B cell (primary cell): Measurements from ENCODE around the gene PYCR2. TPM values are rescaled to one million over a fixed set of nuclear protein-coding genes. Genes with fewer than 3 reads are reported as not detected.

ENCODE experiments used
- ATAC-seq: fragments of 200-7000 bp; cut with Tn5 transposase; one replicate; pipeline ENCODE4 v1.10.0; 2021; ENCODE audit warnings: low read depth, mild to moderate bottlenecking, moderate number of reproducible peaks, moderate library complexity
- CTCF ChIA-PET: fragments of 350-600 bp; sonication (Branson Sonifier 250); formaldehyde crosslinking; loops from one replicate; lab custom pipeline; 2021; ENCODE audit warnings: antibody characterized with exemption, inconsistent platforms; lab: Charles Lee
- POLR2A ChIA-PET: fragments of 350-600 bp; sonication (Branson Sonifier 250); formaldehyde crosslinking; loops from one replicate; lab custom pipeline; 2021; ENCODE audit warnings: antibody characterized with exemption; lab: Charles Lee
- DNase-seq: peaks from one replicate; pipeline ENCODE4 v3.0.0; 2013
- H2AFZ ChIP-seq: 2 replicates; pipeline ENCODE4 v1.6.1; 2012; ENCODE audit warnings: mild to moderate bottlenecking, low read depth, low read length; ENCODE audit not compliant: insufficient read depth, poor library complexity, severe bottlenecking
- H3K27ac ChIP-seq, 2 donors: 1 replicate in 1 of 2; 2 replicates in 1 of 2; pipeline ENCODE4 v1.5.1; 2012 to 2013; ENCODE audit warnings: low read length in 2 of 2, mild to moderate bottlenecking in 2 of 2, moderate library complexity in 1 of 2
- H3K27me3 ChIP-seq, 4 experiments: fragments of 200-600 bp in 1 of 4; sonication (generic) in 1 of 4; replicated peaks in 1 of 4; 1 replicate in 2 of 4; 2 replicates in 2 of 4; pipeline versions ENCODE4 v1.6.1 to v1.7.0; 2013 to 2016; ENCODE audit warnings: low read length in 3 of 4, mild to moderate bottlenecking in 2 of 4, mixed read lengths in 1 of 4, moderate library complexity in 1 of 4; ENCODE audit not compliant: insufficient read depth in 4 of 4, control insufficient read depth in 3 of 4; ENCODE audit errors: control extremely low read depth in 1 of 4
- H3K36me3 ChIP-seq, 2 experiments: replicated peaks in 1 of 2; 1 replicate in 1 of 2; 2 replicates in 1 of 2; pipeline versions ENCODE4 v1.6.1 to v1.7.1; 2013; ENCODE audit warnings: low read length in 1 of 2; ENCODE audit not compliant: insufficient read depth in 2 of 2, control insufficient read depth in 1 of 2; ENCODE audit errors: control extremely low read depth in 1 of 2, extremely low read depth in 1 of 2
- H3K4me1 ChIP-seq, 2 donors: fragments of 200-600 bp in 1 of 2; sonication (generic) in 1 of 2; 1 replicate in 1 of 2; 2 replicates in 1 of 2; pipeline versions ENCODE4 v1.5.1 to v1.6.1; 2013 to 2017; ENCODE audit warnings: low read length in 2 of 2; ENCODE audit not compliant: control insufficient read depth in 2 of 2, insufficient read depth in 2 of 2
- H3K4me2 ChIP-seq: replicated peaks from 2 replicates; pipeline ENCODE3; 2012; ENCODE audit warnings: mild to moderate bottlenecking, low read depth, low read length; ENCODE audit not compliant: poor library complexity, severe bottlenecking
- H3K4me3 ChIP-seq, 5 experiments: fragments of 200-600 bp in 1 of 5; sonication (generic) in 1 of 5; 1 replicate in 3 of 5; 2 replicates in 2 of 5; pipeline versions ENCODE4 v1.5.1 to v1.7.0; 2011 to 2016; ENCODE audit warnings: low read length in 4 of 5, mild to moderate bottlenecking in 4 of 5, low read depth in 2 of 5, control low read depth in 1 of 5, moderate library complexity in 1 of 5; ENCODE audit not compliant: insufficient read depth in 1 of 5; ENCODE audit errors: control extremely low read depth in 1 of 5, extremely low read depth in 1 of 5
- H3K79me2 ChIP-seq: fragments of 200-600 bp; sonication (generic); one replicate; pipeline ENCODE4 v1.6.0; 2016; ENCODE audit warnings: low read length; ENCODE audit not compliant: control insufficient read depth, insufficient read depth
- H3K9ac ChIP-seq: fragments of 200-600 bp; sonication (generic); 2 replicates; pipeline ENCODE4 v1.6.1; 2017; ENCODE audit warnings: mild to moderate bottlenecking, low read length, moderate library complexity
- H3K9me3 ChIP-seq, 3 donors: one replicate each; pipeline versions ENCODE4 v1.6.1 to v1.7.1; 2013; ENCODE audit warnings: low read length in 2 of 3; ENCODE audit not compliant: control insufficient read depth in 2 of 3, insufficient read depth in 1 of 3; ENCODE audit errors: control extremely low read depth in 1 of 3
- H4K20me1 ChIP-seq: 2 replicates; pipeline ENCODE4 v1.6.0; 2012; ENCODE audit warnings: mild to moderate bottlenecking, low read length; ENCODE audit not compliant: insufficient read depth, control insufficient read depth, poor library complexity, severe bottlenecking
- H3K27ac Mint-ChIP-seq: one replicate; pipeline ENCODE4 v1.8.0; 2021; ENCODE audit warnings: mixed read lengths
- H3K27me3 Mint-ChIP-seq: one replicate; pipeline ENCODE4 v1.8.0; 2021; ENCODE audit warnings: mixed read lengths
- H3K4me1 Mint-ChIP-seq: one replicate; pipeline ENCODE4 v1.8.0; 2021; ENCODE audit warnings: mixed read lengths
- H3K4me3 Mint-ChIP-seq: one replicate; pipeline ENCODE4 v1.8.0; 2021; ENCODE audit warnings: mixed read lengths
- H3K9me3 Mint-ChIP-seq: one replicate; pipeline ENCODE4 v1.8.0; 2022; ENCODE audit warnings: mixed read lengths; ENCODE audit not compliant: insufficient read depth
- EZH2 ChIP-seq: IDR thresholded peaks from 2 replicates; pipeline ENCODE4 v1.6.1; 2012; ENCODE audit warnings: borderline replicate concordance, low read depth, mild to moderate bottlenecking, moderate library complexity, low read length; ENCODE audit not compliant: insufficient read depth, poor library complexity, severe bottlenecking
- WGBS: methylation state at CpG from one replicate; pipeline ENCODE4 v1.1.5; 2013; ENCODE audit warnings: missing lambda C conversion rate; ENCODE audit not compliant: insufficient coverage; 5-methylcytosine and 5-hydroxymethylcytosine counted together
- intact Hi-C: fragments of 100-400 bp; cut with micrococcal nuclease; formaldehyde crosslinking; loops from one replicate; pipeline ENCODE4 v1.10.0; 2022
- polyA plus RNA-seq: library from polyadenylated mRNA; depleted of rRNA; stranded (reverse); fragments of >200 nt; gene quantifications from 2 replicates; pipeline ENCODE4 v1.2.3, GENCODE V29; 2012
- total RNA-seq, 2 donors: library from RNA; stranded (reverse); fragments of 120-200 nt in 1 of 2; gene quantifications; 1 replicate in 1 of 2; 2 replicates in 1 of 2; pipeline versions ENCODE4 v1.2.3 to v1.2.4, GENCODE V29; 2013 to 2022
- TF ChIP-seq, protein P1 (sequence below): fragments of 200-600 bp; IDR thresholded peaks from one replicate; pipeline ENCODE4 v1.8.0; 2022; ENCODE audit warnings: antibody characterized with exemption, mild to moderate bottlenecking

PYCR2 gene
- total and polyA plus RNA-seq, 2 donors (not counting 1 experiment from before 2014, with no cell fraction given): 113 to 134 TPM

GRCh38 chr1:225908013-225908640 lies 15.9 kb downstream of the PYCR2 start:
- ATAC-seq (no peak), DNase-seq (no peak)
- ChIA-PET CTCF (interaction anchor here (3.2 to 4.2 kb wide), 2 partner anchors 19 to 26 kb away, joined by 11 to 59 read pairs; partner anchors contain the start of genes LEFTY1 and TMEM63A), POLR2A (interaction anchor here (0.8 to 1.6 kb wide), 2 partner anchors 11 to 25 kb away, joined by 3 to 4 read pairs; partner anchors contain the start of gene TMEM63A)
- no peak overlapping the region for H3K27ac Mint-ChIP-seq
- H3K27me3 Mint-ChIP-seq: no peaks in the 10 kb centered on the region
- no peaks in the 10 kb centered on the region for H4K20me1 ChIP-seq
- H3K27ac ChIP-seq: no peak overlapping the region
- H3K9me3 Mint-ChIP-seq: peaks cover 2% of the 10 kb centered on the region
- no peak overlapping the region for H3K4me2 ChIP-seq
- H3K36me3 ChIP-seq: no peaks in the 10 kb centered on the region
- H3K4me3 ChIP-seq: no peak overlapping the region
- H3K27me3 ChIP-seq: no peaks in the 10 kb centered on the region
- no peak overlapping the region for H3K9ac ChIP-seq
- H3K4me1 Mint-ChIP-seq: peaks cover 20% of the 10 kb centered on the region
- TF ChIP-seq, protein P1, sequence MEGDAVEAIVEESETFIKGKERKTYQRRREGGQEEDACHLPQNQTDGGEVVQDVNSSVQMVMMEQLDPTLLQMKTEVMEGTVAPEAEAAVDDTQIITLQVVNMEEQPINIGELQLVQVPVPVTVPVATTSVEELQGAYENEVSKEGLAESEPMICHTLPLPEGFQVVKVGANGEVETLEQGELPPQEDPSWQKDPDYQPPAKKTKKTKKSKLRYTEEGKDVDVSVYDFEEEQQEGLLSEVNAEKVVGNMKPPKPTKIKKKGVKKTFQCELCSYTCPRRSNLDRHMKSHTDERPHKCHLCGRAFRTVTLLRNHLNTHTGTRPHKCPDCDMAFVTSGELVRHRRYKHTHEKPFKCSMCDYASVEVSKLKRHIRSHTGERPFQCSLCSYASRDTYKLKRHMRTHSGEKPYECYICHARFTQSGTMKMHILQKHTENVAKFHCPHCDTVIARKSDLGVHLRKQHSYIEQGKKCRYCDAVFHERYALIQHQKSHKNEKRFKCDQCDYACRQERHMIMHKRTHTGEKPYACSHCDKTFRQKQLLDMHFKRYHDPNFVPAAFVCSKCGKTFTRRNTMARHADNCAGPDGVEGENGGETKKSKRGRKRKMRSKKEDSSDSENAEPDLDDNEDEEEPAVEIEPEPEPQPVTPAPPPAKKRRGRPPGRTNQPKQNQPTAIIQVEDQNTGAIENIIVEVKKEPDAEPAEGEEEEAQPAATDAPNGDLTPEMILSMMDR: no peak
- no peak for TF ChIP-seq EZH2
- peaks cover 24 to 28% of the 10 kb centered on the region in 2 donors for H3K4me1 ChIP-seq
- 85% methylated on average over 5 of the region's 5 CpGs for WGBS
- intact Hi-C loops: no loop called here
- no peak overlapping the region for H2AFZ ChIP-seq
- no peaks in the 10 kb centered on the region for H3K79me2 ChIP-seq
- H3K4me3 Mint-ChIP-seq: no peak overlapping the region
- H3K9me3 ChIP-seq: peaks cover 0 to 4% (median 0%) of the 10 kb centered on the region in 3 donors

DNA sequence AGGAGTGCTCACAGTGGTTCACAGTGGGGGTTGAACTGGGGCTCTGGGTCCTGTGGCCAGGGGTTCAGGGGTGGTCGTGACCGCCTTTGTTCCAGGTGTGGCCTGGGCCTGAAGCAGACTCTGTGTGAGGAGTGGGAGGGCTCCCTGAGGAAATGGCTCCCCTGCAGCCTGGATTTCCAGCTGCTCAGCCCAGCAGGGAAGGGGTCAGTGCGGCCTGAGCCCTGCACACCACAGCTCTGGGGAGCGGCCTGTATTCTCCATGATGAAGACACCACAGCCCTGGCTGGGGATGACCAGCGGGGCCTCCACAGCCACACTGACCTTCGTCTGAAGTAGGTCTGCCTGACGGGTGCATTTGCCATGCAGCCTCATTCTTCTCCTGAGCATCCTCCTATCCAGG lies 16.7 kb downstream of the PYCR2 start:
- peaks cover 24 to 28% of the 10 kb centered on the region in 2 donors for H3K4me1 ChIP-seq
- intact Hi-C loops: no loop called here
- Mint-ChIP-seq H3K27me3 (no peaks in the 10 kb centered on the region), H3K4me3 (no peak overlapping the region), H3K4me1 (peaks cover 20% of the 10 kb centered on the region), H3K27ac (no peak overlapping the region), H3K9me3 (peaks cover 2% of the 10 kb centered on the region)
- WGBS: 93% methylated on average over 7 of the region's 7 CpGs
- H4K20me1 ChIP-seq: no peaks in the 10 kb centered on the region
- DNase-seq (no peak), ATAC-seq (no peak)
- no peak overlapping the region for H3K4me2 ChIP-seq
- no peak overlapping the region for H3K9ac ChIP-seq
- H3K27me3 ChIP-seq: no peaks in the 10 kb centered on the region
- ChIA-PET POLR2A (no interaction called here), CTCF (no interaction called here)
- H3K27ac ChIP-seq: no peak overlapping the region
- no peak overlapping the region for H3K4me3 ChIP-seq
- H3K9me3 ChIP-seq: peaks cover 0 to 4% (median 0%) of the 10 kb centered on the region in 3 donors
- no peaks in the 10 kb centered on the region for H3K79me2 ChIP-seq
- TF ChIP-seq, protein P1: no peak
- TF ChIP-seq EZH2: no peak
- H2AFZ ChIP-seq: no peak overlapping the region
- no peaks in the 10 kb centered on the region for H3K36me3 ChIP-seq
